WI38 (cell line): Measurements from ENCODE around the gene CUL4B.
"Not testable (repeated sequence)": the region's sequence is repeated elsewhere in the genome, so short reads cannot be mapped to it uniquely, and the experiment has no call there.

Experiments used
- H3K4me3 ChIP-seq: 2 replicates; pipeline ENCODE4 v1.5.1; 2011; ENCODE audit warnings: low read depth, mild to moderate bottlenecking, control low read depth, low read length
- CTCF ChIP-seq: IDR thresholded peaks from 2 replicates; pipeline ENCODE4 v1.5.1; 2012; ENCODE audit warnings: low read depth, mild to moderate bottlenecking, control low read depth, low read length

The CUL4B gene

GRCh38 chrX:120485638-120486520 lies 74.9 kb downstream of the CUL4B start:
- TF ChIP-seq CTCF: peak; percentile 42
- peak overlapping the region; percentile 57 for H3K4me3 ChIP-seq

GRCh38 chrX:120485315-120485637 lies 75.5 kb downstream of the CUL4B start:
- TF ChIP-seq CTCF: no peak
- peak overlapping the region; percentile 57 for H3K4me3 ChIP-seq

GRCh38 chrX:120477453-120477852 lies 83.3 kb downstream of the CUL4B start:
- H3K4me3 ChIP-seq: no peak overlapping the region
- TF ChIP-seq CTCF: no peak

GRCh38 chrX:120476714-120477113 lies 84.0 kb downstream of the CUL4B start:
- no peak overlapping the region for H3K4me3 ChIP-seq
- TF ChIP-seq CTCF: no peak

- not testable (repeated sequence) for H3K4me3 ChIP-seq
- peak; percentile 31; the same call in 1 of the 2 replicates for TF ChIP-seq CTCF
Measured at GRCh38 chrX:120475447-120475846, 85.3 kb downstream of the CUL4B start.
